Astrocyte of the hippocampus (primary cell): ENCODE measurements around the gene IPCEF1.

Source experiments
- DNase-seq: peaks from one replicate; pipeline ENCODE4 v3.0.0; 2011; ENCODE audit warnings: low read depth, low spot score

The IPCEF1 gene

GRCh38 chr6:154356690-154357089 lies at the start of gene IPCEF1:
Gene IPCEF1 (minus strand): TSS chr6:154356803. CDS start chr6:154265947, 90,856 bp downstream.
- DNase-seq: no peak

- no peak for DNase-seq
Measured at GRCh38 chr6:154406301-154406700, 49.7 kb upstream of the IPCEF1 start.

- DNase-seq: peak; percentile 57
Measured at GRCh38 chr6:154404791-154405400, 48.3 kb upstream of the IPCEF1 start.

GRCh38 chr6:154403788-154404187 lies 47.2 kb upstream of the IPCEF1 start:
- peak; percentile 76 for DNase-seq

- DNase-seq: no peak
Measured at GRCh38 chr6:154402081-154402780, 45.6 kb upstream of the IPCEF1 start.

- peak; percentile 63 for DNase-seq
Measured at GRCh38 chr6:154399097-154399496, 42.5 kb upstream of the IPCEF1 start.

GRCh38 chr6:154397491-154398195 lies 41.0 kb upstream of the IPCEF1 start:
- DNase-seq: no peak

GRCh38 chr6:154395878-154396277 lies 39.3 kb upstream of the IPCEF1 start:
- DNase-seq: no peak

- no peak for DNase-seq
Measured at GRCh38 chr6:154395316-154395715, 38.7 kb upstream of the IPCEF1 start.

- DNase-seq: no peak
Measured at GRCh38 chr6:154394571-154394970, 38.0 kb upstream of the IPCEF1 start.

- DNase-seq: no peak
Measured at GRCh38 chr6:154390034-154390433, 33.4 kb upstream of the IPCEF1 start.

- no peak for DNase-seq
Measured at GRCh38 chr6:154388803-154389202, 32.2 kb upstream of the IPCEF1 start.

GRCh38 chr6:154386848-154387717 lies 30.5 kb upstream of the IPCEF1 start:
- peak; percentile 81 for DNase-seq

GRCh38 chr6:154384191-154384590 lies 27.6 kb upstream of the IPCEF1 start:
- DNase-seq: peak; percentile 36

GRCh38 chr6:154383273-154383672 lies 26.7 kb upstream of the IPCEF1 start:
- no peak for DNase-seq

GRCh38 chr6:154382740-154383139 lies 26.1 kb upstream of the IPCEF1 start:
- DNase-seq: peak; percentile 71

- no peak for DNase-seq
Measured at GRCh38 chr6:154381548-154381947, 24.9 kb upstream of the IPCEF1 start.

- DNase-seq: no peak
Measured at GRCh38 chr6:154380741-154381140, 24.1 kb upstream of the IPCEF1 start.

GRCh38 chr6:154379585-154379984 lies 23.0 kb upstream of the IPCEF1 start:
- DNase-seq: no peak

- no peak for DNase-seq
Measured at GRCh38 chr6:154378518-154378917, 21.9 kb upstream of the IPCEF1 start.

- DNase-seq: no peak
Measured at GRCh38 chr6:154377726-154378125, 21.1 kb upstream of the IPCEF1 start.

GRCh38 chr6:154373971-154374370 lies 17.4 kb upstream of the IPCEF1 start:
- DNase-seq: no peak
